Stromal cell of bone marrow (primary cell): ENCODE measurements around the gene PARP4.
A peak's percentile ranks its signal among the peaks of the same experiment; 100 is the strongest.
"Not testable (repeated sequence)": the region's sequence is repeated elsewhere in the genome, so short reads cannot be mapped to it uniquely, and the experiment has no call there.

Source experiments
- DNase-seq: peaks from one replicate; pipeline ENCODE4 v3.0.0-alpha.2; 2012; ENCODE audit warnings: low read depth

PARP4 gene

DNA sequence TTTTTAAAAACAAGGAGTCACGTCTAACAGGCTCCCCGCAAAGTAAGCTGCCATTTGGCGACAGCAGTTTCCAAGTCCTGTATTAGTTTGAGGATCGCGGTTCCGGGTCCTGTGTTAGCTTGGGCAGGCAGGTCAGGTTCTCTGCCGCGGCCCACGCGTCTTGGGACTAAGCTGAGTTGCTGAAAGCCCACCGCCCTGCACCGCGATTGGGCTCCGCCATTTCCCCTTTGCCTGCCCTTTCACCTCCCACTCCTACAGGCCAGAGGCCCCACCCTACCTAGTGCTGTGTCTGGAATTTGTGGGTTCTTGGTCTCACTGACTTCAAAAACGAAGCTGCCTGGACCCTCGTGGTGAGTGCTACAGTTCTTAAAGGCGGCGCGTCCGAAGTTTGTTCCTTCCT lies 6.8 kb downstream of the PARP4 start:
- DNase-seq: no peak

DNA sequence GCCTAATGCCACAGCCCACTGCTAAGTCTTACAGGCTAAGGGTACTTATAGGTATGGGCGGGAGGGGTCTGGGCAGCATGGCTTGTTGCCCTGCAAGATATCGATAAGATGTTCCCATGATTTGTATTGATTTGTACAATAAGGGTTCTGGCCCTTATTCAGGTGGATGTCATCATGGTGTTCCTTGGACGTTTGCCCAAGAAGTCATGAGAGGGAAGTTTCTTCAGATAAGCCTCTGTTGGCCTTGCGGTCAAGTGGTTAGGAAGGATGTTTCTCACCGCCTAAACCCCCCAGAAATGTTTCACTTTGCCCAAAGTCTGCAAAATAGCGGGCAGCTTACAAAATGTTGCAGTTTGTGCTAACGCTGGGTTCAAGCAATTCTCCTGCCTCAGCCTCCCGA lies 7.3 kb downstream of the PARP4 start:
- no peak for DNase-seq

DNA sequence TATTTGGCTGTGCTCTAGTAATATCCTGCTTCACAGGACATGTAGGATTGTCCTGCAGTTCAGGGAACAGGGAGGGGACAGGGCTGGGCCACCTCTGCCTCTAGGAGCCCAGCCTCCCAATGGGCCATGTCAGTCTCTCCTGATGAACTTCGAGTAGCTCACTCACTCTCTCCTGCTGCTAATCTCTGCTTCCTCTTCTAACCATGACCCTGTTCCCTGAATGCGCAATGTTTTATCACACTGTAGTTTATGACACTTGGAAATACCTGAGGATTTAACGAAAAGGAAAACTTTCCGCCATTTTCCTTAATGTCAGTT lies 9.2 kb downstream of the PARP4 start:
- no peak for DNase-seq

DNA sequence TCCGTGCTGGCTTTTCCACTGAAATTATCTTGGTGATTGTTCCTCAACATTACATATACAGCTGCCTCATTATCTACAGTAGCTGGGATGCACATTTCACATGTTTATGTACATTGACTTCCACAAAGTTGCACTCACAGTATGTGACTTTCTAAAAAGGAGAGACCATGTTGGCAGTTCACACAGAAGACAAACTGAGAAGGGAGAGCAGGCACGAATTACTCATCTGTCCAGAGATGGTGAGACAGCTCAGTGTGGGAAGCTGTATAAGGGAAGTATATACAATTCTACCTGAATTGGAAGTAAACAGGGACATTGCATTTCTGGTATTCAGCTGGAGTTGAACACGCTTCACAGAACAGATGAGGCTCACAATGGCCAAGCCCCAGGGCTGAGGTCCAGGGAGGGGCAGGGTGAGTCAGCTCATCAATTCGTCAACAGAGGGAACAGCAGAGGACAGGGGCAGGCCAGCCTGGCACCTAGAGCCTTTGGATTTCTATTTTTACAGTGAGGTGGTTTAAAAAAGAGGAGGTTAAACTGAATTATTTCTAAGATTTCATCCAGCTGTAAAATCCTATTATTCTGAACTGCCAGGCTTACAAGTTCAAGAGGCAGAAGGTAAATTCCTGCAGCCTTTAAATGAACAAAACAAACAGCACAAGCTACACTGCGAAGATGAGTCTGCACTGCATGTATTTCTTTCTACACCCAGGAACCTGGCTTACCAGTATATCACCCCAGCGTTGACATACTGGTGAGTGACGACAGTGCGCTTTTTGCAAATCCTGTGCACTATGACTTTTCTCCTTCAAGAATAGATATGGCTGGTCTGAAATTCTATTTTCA lies 9.8 kb downstream of the PARP4 start:
- peak; percentile 36 for DNase-seq

DNA sequence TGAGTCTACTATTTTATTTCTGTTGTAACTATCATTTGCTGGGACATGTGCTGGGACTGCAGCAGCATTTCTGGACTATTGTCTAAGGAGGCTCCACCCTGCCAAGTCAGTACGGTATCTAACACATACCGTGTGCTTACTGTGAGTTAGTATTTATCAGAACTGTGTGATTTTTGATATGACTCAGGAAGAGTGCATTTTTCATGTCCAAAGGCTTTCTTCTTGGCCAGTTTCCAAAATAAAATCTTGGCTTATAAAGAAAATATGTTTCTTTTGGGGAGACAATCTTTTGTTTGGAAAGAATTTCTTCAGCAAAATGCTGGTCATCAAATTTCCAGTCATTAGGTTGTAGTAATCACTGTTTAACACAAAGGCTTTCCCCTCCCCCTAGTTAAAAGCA lies 11.6 kb downstream of the PARP4 start:
- peak; percentile 45 for DNase-seq

DNA sequence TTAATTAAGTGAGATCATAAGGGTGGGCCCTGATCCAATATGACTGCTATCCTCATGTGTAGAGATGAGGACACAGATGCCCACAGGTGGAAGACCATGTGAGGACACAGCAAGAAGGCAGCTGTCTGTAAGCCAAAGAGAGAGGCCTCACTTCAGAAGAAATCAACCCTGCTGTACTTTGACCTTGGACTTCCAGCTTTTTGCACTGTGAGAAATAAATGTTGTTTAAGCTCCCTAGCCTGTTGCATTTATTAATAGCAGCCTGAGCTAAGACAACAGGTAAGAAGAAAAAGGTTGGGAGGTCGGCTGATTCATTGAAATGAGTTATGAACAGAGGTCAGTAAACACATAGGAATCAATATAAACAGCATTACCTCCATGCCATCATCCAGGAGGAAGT lies 14.8 kb downstream of the PARP4 start:
- no peak for DNase-seq

DNA sequence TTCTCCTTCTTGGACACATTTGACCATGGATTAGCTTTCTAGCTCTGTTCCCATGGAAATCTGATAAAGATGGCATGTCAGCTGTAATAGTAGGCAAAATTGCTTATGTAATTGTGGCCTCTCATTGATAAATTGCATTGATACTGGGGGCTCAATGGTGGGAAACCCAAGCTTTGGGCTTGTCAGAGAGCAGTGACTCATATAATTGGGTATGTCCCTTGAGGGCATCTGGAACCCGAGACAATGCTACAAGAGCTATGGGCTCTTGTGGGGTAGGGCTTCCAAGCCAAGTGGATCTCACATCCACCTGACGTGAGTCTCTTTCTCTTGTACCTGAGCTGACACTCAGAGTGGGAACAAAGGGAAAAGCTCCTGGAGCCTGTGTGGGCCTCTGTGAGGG lies 16.3 kb downstream of the PARP4 start:
- not testable (repeated sequence) for DNase-seq

DNA sequence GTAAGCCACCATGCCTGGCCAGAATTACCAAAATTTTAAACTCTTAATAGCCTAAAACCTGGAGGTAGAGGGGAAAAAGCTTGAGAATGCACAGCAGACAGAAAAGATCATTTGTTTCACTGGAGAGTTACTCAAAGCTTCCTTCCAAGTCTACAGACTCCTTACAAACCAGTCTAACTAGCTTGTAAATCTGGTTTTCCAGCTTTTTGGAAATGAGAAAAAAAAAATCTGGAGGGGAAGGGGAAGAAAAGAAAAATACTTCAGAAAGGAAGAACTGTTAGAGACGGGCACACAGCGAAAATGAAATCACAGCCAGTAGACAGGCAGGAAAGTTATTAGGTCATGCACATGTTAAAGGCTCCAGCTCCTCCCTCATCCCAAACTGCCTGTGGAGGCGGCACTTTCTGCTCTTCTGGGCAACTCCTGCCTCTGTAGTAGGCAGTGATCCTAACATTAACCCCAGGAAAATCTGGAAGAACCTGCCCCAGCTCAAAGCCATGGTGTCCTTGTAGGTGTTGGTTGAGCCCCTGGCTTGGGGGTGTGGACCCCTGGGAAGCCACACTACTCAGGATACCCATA lies 17.3 kb downstream of the PARP4 start:
- no peak for DNase-seq

DNA sequence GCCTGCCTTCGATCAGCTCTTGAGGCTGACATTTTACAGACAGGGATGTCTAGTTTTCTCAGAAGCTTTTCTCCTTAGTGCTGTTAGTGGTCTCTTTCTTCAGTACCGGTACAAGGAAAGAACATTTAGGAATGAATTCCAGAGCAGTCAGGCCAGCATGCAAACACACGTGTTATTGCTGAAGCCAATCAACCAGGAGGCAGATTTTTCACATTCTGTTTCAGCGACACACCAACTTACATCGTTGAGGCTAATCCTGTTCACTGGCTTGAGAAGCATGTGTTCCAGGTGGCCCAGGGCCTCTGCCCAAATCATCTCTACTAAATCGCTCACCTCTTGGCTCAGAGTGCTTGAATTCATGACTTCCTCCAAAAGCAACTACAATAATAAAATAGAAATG lies 19.2 kb downstream of the PARP4 start:
- no peak for DNase-seq

DNA sequence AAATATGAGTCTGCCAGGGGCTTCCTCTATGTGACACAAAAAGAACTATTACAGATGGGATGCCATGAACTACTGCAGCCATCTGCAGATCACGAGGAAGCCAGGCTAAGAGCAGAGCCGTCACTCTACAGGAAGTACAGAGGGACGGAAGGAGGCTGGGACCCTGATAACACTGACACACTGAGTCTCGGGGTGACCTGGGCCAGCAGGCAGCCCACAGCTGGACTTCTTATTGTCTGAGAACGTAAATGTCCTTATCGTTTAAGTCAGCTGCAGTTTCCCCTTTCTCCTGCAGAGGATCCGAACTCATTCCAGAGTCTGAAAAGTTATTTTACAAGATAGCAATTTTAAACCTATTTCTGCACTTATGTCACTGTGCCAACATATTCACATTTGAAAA lies 20.7 kb downstream of the PARP4 start:
- no peak for DNase-seq

DNA sequence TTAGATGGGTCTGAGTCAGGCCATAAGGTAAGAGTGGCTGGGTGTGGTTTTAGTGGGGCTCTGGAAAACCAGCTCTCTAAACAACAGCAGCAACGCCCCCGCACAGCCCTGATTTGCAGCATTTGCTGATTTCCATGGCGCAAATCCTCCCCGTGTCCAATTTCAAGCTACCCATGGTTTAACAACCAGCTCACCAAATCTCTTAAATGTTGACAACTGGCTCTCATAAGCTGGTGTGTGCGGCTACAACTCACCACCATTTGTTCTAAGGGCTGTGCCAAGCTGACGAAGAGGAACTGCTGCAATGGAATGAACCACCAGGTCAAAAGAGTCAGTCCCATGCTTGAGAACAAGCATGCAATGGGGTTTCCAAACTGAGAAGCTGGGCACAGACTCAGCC lies 22.9 kb downstream of the PARP4 start:
- DNase-seq: no peak

DNA sequence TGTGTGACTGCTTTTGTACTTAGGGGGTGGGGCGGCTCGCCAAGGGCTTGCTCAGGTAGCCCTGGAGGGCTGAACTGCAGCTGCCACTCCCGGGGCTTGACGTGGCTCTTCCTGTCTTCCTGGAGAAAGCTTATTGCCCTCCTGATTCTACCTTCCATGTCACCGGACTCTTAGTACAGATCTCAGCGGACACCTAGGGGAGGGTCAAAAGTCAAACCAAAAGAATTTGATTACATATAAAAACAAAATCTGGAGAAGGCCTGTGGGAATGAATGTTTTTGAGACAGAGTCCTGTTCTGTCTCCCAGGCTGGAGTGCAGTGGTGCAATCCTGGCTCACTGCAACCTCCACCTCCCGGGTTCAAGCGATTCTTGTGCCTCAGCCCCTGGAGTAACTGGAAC lies 24.5 kb downstream of the PARP4 start:
- not testable (repeated sequence) for DNase-seq

DNA sequence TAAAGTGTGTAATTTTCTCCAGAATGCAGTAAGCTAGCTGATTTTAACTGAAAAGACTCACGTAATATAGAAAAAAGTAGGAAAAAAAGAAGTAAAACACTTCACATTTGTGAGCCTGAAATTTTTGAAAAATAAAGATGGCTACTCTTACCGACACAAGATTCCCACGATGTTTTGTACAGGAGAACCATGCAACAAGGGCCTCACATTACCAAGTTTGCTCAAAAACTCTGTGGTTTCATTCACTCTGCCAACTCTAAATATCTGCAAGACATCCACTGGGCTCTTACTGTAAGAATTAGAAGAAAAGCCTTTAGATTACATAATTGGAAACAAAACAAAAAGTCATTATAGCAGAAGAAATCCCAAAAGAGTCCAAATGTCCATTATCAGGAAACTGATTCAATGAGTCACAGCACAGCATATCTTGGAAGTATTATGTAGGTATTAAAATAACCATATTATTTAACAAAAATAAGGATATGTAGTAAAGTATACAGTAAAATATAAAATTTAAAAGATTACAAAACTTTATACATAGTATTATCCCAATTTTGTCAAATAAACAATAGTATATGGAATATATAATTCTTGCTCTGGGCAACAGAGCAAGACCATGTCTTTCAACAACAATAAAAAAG lies 26.4 kb downstream of the PARP4 start:
- peak; percentile 39 for DNase-seq

DNA sequence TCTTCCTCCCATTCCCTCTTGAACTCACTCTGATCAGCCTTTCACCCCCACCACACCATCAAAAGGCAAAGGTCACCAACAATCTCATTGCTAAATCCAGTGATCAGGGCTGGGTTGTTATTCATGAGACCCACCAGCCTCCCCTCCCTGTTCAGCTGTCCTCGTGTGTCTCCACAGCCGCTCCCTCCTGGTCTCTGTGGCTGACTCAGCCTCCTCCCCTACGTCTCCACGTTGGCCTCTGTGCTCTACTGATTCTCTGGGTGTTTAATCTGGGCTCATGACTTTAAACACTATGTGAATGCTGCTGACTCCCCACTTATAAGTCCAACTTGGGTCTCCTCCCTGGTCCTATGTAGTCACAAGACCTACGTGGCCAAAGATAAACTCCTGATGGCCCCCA lies 38.9 kb downstream of the PARP4 start:
- DNase-seq: no peak

DNA sequence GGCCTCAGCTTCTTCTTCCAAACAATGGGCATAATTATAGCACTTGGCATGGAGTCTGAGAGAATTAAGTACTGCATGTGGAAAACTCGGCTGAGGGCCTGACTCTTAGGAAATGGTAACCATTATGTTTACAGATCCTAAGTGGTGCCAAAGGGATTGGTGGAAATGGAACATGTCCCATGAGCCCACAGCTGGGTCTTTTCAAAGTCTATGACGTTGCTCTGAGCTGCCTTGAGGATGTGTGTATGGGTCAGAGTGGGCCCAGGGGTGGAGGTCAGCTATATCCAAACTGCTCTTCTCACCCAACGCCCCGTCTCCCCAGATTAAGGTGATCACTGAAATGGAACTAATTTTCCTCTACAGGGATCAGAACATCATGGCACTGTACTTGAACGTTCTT lies 40.4 kb downstream of the PARP4 start:
- DNase-seq: not testable (repeated sequence)

DNA sequence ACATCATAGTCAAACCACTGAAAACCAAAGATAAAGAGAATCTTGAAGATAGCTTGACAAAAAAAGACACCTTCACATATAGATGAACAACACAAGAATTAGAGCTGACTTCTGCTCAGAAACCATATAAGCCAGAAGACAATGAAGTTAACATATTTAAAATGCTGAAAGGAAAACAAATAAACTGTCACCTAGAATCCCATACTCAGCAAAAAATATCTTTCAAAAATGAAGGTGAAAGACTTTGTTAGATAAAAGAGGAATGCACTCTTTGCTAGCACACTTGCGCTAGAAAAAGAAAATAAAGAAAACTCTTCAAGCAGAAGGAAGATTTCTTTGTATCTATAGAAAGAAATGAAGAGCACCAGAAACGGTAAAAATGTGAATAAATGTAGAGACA lies 49.5 kb downstream of the PARP4 start:
- DNase-seq: no peak

DNA sequence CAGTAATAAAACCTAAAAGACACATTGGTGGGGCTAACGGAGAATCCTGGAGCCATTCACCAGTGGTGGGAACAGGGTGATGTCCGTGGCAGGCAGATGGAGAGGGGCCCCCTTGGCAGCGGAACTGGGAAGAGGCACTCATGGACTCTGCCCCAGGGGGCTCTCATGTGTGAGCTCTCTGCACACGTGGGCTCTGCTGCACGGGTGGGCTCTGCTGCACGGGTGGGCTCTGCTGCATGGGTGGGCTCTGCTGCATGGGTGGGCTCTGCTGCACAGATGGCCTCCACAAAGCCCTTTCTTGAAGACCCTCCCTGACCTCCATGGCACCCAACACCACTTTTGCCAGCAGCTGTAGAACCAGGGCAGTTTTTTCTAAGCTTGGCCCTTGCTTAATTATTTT lies 52.3 kb downstream of the PARP4 start:
- DNase-seq: no peak

DNA sequence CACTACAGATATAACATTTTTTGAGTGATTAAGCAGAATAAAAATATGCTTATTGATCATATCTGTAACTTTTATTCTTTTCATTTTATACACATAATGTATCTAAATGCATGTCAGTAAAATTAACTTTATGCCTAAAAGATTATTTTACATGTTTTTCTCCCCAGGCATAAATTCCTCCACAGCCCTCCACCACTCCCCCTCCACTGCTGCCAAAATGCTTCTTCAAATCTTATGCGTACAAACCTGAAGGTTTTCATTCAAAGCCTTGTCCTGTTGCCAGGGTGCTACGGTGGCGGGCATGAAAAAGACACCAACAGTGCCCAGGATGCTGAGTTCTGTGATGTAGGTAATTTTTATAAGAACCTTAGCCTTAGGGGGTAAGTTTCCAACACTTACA lies 52.9 kb downstream of the PARP4 start:
- no peak for DNase-seq

DNA sequence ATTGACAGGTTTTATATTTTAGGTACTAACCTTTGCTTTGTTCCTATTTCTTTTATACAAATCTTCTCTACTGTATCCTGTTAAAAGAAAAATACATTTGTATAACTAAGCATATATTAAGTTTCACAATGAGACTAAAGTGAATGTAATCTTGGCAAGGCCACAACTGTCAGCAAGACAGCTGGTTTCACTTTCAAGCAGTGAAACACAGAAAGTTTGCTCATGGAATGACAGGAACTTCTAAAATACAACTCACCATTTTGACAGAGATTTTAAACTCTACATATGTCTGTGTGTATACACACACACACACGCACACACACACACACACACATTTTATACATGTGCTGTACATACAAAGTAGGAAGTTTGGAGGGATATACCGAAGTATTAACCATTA lies 53.3 kb downstream of the PARP4 start:
- DNase-seq: peak; percentile 57

DNA sequence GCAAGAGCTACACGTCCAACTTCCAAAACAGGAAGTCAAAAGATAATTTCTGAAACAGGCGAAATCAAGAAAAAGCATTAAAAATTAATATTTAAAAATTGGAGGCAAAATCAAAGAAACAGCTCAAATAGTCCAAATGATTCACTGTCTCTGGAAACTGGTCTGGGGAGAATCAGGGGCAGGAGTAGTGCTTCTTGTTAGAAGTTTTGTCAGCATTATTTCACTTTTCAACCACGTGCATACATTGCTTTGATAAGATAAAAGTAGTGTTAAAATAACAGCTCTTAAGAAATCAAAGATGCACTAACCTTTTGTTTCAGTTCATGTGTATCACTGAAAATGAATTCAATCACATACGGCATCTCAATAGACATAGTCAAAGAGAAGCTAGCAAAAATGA lies 53.8 kb downstream of the PARP4 start:
- DNase-seq: no peak

DNA sequence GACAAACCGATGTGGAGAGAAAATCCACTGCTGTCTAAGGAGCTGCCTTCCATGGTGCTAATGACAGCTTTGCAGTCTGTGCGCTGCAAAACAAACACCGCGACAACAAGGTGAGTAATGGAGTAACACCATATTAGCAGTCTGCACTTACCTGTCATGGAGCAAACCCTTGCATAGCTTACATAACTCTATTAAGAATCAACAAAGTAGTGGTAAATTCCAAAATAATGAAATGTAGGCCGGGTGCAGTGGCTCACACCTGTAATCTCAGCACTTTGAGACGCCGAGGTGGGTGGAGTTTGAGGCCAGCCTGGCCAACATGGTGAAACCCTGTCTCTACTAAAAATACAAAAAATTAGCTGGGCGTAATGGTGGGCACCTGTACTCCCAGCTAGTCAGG lies 56.2 kb downstream of the PARP4 start:
- no peak for DNase-seq

DNA sequence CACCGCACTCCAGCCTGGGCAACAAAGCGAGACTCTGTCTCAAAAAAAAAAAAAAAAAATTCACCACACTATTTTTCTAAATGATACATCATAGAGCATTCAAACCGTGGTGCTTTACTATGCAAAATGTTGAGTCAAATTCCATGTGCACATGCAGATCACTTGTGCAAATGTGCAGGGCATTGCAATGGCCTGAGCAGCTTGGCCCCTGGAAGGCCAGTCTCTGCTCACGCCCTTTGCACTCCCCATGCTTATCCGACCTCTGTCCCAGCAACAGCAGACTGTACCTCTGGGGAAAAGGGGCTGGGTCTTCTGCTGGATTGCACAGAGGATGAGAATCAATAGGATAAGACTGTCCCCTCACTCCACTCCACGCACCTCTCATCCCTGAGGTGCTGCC lies 58.5 kb downstream of the PARP4 start:
- DNase-seq: no peak

DNA sequence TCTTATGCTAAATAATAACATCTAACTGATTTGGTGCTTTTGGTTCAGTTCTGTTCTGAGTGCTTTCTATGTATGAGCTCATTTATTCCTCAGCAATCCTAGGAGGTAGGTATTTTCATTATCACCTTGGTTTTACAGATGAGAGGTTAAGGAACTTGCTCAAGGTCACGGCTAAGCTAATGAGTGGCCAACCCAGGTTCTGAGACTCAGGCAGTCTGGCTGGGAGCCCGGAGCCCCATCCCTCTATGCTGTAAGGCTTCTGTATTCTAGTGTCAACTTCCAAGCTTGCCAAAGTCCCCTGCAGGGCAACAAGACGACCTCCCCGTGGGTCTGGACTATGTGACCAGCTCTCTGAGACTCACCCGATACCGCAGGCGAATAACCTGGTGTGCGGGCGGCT lies 60.5 kb downstream of the PARP4 start:
- no peak for DNase-seq

DNA sequence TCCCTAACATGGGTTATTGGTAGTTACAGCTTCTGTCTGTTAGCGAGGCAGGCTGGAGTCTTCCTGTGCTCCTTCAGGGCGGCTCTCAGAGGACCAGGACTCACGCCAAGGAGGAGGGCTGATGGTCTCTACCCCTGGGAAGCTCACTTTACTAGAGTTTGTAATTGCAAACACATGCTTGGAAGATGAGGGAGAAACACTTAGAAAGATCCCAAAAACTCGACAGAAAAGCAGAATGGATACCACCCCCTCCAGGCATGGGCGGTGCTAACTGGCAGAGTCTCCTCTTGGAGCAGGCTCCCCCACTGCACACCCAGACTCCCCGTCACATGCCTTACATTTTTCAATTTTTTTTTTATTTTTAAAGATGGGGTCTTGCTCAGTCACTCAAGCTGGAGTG lies 62.0 kb downstream of the PARP4 start:
- peak; percentile 39 for DNase-seq
